Duodenal mucosa (tissue), 2 donors: ENCODE results near the gene RHOBTB3.

Experiments
- H3K27ac ChIP-seq: one replicate; pipeline ENCODE4 v1.7.0; 2013; ENCODE audit warnings: low read depth, low read length
- H3K27me3 ChIP-seq, 2 donors: one replicate each; pipeline ENCODE4 v1.7.0; 2013; ENCODE audit warnings: low read length in 2 of 2, control low read depth in 1 of 2; ENCODE audit not compliant: insufficient read depth in 2 of 2, control insufficient read depth in 1 of 2
- H3K36me3 ChIP-seq, 2 donors: one replicate each; pipeline ENCODE4 v1.7.0; 2013; ENCODE audit warnings: low read length in 2 of 2, control low read depth in 1 of 2; ENCODE audit not compliant: insufficient read depth in 2 of 2, control insufficient read depth in 1 of 2
- H3K4me1 ChIP-seq, 2 donors: one replicate each; pipeline ENCODE4 v1.7.0; 2013; ENCODE audit warnings: low read length in 2 of 2, control low read depth in 1 of 2; ENCODE audit not compliant: insufficient read depth in 2 of 2, control insufficient read depth in 1 of 2
- H3K4me3 ChIP-seq, 2 donors: one replicate each; pipeline ENCODE4 v1.7.0; 2013; ENCODE audit warnings: low read length in 2 of 2, low read depth in 1 of 2
- H3K9ac ChIP-seq, 2 donors: one replicate each; pipeline ENCODE4 v1.7.0; 2013; ENCODE audit warnings: low read length in 2 of 2, low read depth in 1 of 2
- H3K9me3 ChIP-seq, 2 donors: one replicate each; pipeline ENCODE4 v1.7.0; 2013; ENCODE audit warnings: low read length in 2 of 2, control low read depth in 1 of 2; ENCODE audit not compliant: control insufficient read depth in 1 of 2

RHOBTB3 gene

GRCh38 chr5:95799191-95799835 is 68.2 kb downstream of the RHOBTB3 start:
- no peaks in the 10 kb centered on the region for H3K27me3 ChIP-seq
- no peaks in the 10 kb centered on the region for H3K9me3 ChIP-seq
- H3K9ac ChIP-seq = no peak overlapping the region
- no peaks in the 10 kb centered on the region for H3K36me3 ChIP-seq
- peaks cover 30 to 42% of the 10 kb centered on the region in 2 donors for H3K4me1 ChIP-seq
- no peak overlapping the region for H3K27ac ChIP-seq
- H3K4me3 ChIP-seq = no peak overlapping the region

- Histone ChIP-seq H3K4me1 (peaks cover 30 to 52% of the 10 kb centered on the region in 2 donors), H3K4me3 (no peak overlapping the region), H3K9me3 (no peaks in the 10 kb centered on the region), H3K27me3 (no peaks in the 10 kb centered on the region), H3K27ac (no peak overlapping the region), H3K36me3 (no peaks in the 10 kb centered on the region), H3K9ac (no peak overlapping the region)
Observed at GRCh38 chr5:95800553-95800952, 69.4 kb downstream of the RHOBTB3 start.

GRCh38 chr5:95801532-95801931 is 70.4 kb downstream of the RHOBTB3 start:
- H3K4me3 ChIP-seq = no peak overlapping the region
- H3K27ac ChIP-seq = peak overlapping the region; percentile 64
- H3K9ac ChIP-seq = no peak overlapping the region
- no peaks in the 10 kb centered on the region for H3K36me3 ChIP-seq
- no peaks in the 10 kb centered on the region for H3K9me3 ChIP-seq
- H3K4me1 ChIP-seq = peaks cover 30 to 53% of the 10 kb centered on the region in 2 donors
- H3K27me3 ChIP-seq = no peaks in the 10 kb centered on the region

- Histone ChIP-seq H3K27me3 (no peaks in the 10 kb centered on the region), H3K9ac (no peak overlapping the region), H3K4me3 (no peak overlapping the region), H3K4me1 (peaks cover 30 to 53% of the 10 kb centered on the region in 2 donors), H3K9me3 (no peaks in the 10 kb centered on the region), H3K36me3 (no peaks in the 10 kb centered on the region), H3K27ac (peak overlapping the region; percentile 64)
Observed at GRCh38 chr5:95801961-95802360, 70.8 kb downstream of the RHOBTB3 start.

GRCh38 chr5:95803271-95804148 is 72.4 kb downstream of the RHOBTB3 start:
- Histone ChIP-seq H3K4me3 (peak overlapping the region in 1 of 2 donors; percentile 7), H3K4me1 (peaks cover 39 to 61% of the 10 kb centered on the region in 2 donors), H3K27ac (peak overlapping the region; percentile 40), H3K9ac (no peak overlapping the region), H3K27me3 (no peaks in the 10 kb centered on the region), H3K36me3 (no peaks in the 10 kb centered on the region), H3K9me3 (no peaks in the 10 kb centered on the region)

GRCh38 chr5:95804736-95805539 is 73.8 kb downstream of the RHOBTB3 start:
- H3K9me3 ChIP-seq = no peaks in the 10 kb centered on the region
- H3K27me3 ChIP-seq = no peaks in the 10 kb centered on the region
- no peak overlapping the region for H3K9ac ChIP-seq
- no peaks in the 10 kb centered on the region for H3K36me3 ChIP-seq
- peak overlapping the region; percentile 15 for H3K27ac ChIP-seq
- H3K4me3 ChIP-seq = no peak overlapping the region
- peaks cover 45 to 64% of the 10 kb centered on the region in 2 donors for H3K4me1 ChIP-seq

GRCh38 chr5:95806687-95807086 is 75.6 kb downstream of the RHOBTB3 start:
- no peak overlapping the region for H3K27ac ChIP-seq

GRCh38 chr5:95808013-95808685 is 77.0 kb downstream of the RHOBTB3 start:
- Histone ChIP-seq H3K4me3 (peak overlapping the region in 1 of 2 donors; percentile 25), H3K36me3 (peaks cover 0 to 2% of the 10 kb centered on the region in 2 donors), H3K27me3 (no peaks in the 10 kb centered on the region), H3K4me1 (peaks cover 51 to 65% of the 10 kb centered on the region in 2 donors), H3K9me3 (no peaks in the 10 kb centered on the region), H3K27ac (peak overlapping the region; percentile 0), H3K9ac (no peak overlapping the region)

More at GRCh38 chr5:95806687-95807086, 75.6 kb downstream of the RHOBTB3 start:
- no peaks in the 10 kb centered on the region for H3K36me3 ChIP-seq
- H3K9me3 ChIP-seq = no peaks in the 10 kb centered on the region
- H3K9ac ChIP-seq = no peak overlapping the region
- no peaks in the 10 kb centered on the region for H3K27me3 ChIP-seq
- no peak overlapping the region for H3K4me3 ChIP-seq
- peaks cover 54 to 68% of the 10 kb centered on the region in 2 donors for H3K4me1 ChIP-seq

GRCh38 chr5:95808686-95809413 is 77.7 kb downstream of the RHOBTB3 start:
- Histone ChIP-seq H3K4me1 (peaks cover 50 to 64% of the 10 kb centered on the region in 2 donors), H3K27me3 (no peaks in the 10 kb centered on the region), H3K27ac (peak overlapping the region; percentile 0), H3K4me3 (peak overlapping the region in 1 of 2 donors; percentile 35), H3K36me3 (peaks cover 0 to 7% of the 10 kb centered on the region in 2 donors), H3K9me3 (no peaks in the 10 kb centered on the region), H3K9ac (no peak overlapping the region)
